ENCODE data around the gene TSTD2.

- TF ChIP-seq CTCF (IDR thresholded peaks at IDR 0.05) (no peak), POLR2A (IDR thresholded peaks at IDR 0.05) (no peak)
Observed at GRCh38 chr9:97602430-97602829, 30.7 kb downstream of the TSTD2 start.

All from esophagus squamous epithelium (tissue), 4 donors.